HG02623 (cell line): Measurements from ENCODE around the gene LILRB3.

Experiments used
- ATAC-seq: cut with Tn5 transposase; IDR thresholded peaks from one replicate; pipeline ENCODE4 v1.9.1; 2021; ENCODE audit warnings: moderate library complexity; ENCODE audit not compliant: unreplicated experiment

The LILRB3 gene

DNA sequence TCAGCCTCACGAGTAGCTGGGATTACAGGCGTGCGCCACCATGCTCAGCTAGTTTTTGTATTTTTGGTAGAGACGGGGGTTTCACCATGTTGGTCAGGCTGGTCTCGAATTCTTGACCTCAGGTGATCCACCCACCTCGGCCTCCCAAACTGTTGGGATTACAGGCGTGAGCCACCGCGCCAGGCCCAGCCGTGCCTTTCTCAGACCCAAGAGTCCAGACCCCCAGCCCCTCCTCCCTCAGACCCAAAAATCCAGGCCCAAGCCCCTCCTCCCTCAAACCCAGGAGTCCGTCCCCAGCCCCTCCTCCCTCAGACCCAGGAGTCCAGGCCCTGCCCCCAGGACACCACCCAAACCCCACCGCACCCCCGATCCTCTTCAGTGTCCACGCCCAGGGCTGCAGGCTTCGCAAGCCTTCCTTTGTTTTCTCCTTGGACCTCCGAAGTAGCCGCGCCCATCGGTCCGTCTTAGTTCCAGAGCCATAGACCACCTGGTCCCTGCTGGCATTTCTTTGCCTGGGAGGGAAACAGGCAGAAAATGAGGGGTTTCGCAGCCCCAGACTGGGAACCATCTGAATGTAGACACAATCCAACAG, 53.6 kb downstream of the LILRB3 start:
- ATAC-seq, result no peak

GRCh38 chr19:54168174-54168917, 54.5 kb downstream of the LILRB3 start:
- ATAC-seq, result no peak
